Measurements from ENCODE around the gene SPO11. TPM values are rescaled to one million over a fixed set of nuclear protein-coding genes. Genes with fewer than 3 reads are reported as not detected.

SPO11 gene
- total and polyA plus RNA-seq, 9 of the 15 experiments (the other 6 are each of a cell fraction or from before 2014, with no cell fraction given) = not detected

GRCh38 chr20:57351042-57351783 lies 21.6 kb downstream of the SPO11 start, which contains the start of gene RAE1 (continued):
- TF ChIP-seq RBFOX2 (IDR thresholded peaks at IDR 0.05; ENCODE audit: low read depth, low read length) = peak; percentile 91
- no peak for TF ChIP-seq SAFB2 (IDR thresholded peaks at IDR 0.05; ENCODE audit: borderline replicate concordance, low read depth, low read length, severe bottlenecking)
- peak; percentile 90 for TF ChIP-seq MTA1 (IDR thresholded peaks at IDR 0.05; ENCODE audit: borderline replicate concordance)
- TF ChIP-seq CREB1 (IDR thresholded peaks at IDR 0.05) = peak; percentile 74
- peak; percentile 34; the same call in 1 of the 2 replicates for TF ChIP-seq CREB1 (CRISPR knock-in tag; IDR thresholded peaks at IDR 0.05)
- TF ChIP-seq CBX1 (IDR thresholded peaks at IDR 0.05; ENCODE audit: low read depth) = no peak
- TF ChIP-seq, protein P1, sequence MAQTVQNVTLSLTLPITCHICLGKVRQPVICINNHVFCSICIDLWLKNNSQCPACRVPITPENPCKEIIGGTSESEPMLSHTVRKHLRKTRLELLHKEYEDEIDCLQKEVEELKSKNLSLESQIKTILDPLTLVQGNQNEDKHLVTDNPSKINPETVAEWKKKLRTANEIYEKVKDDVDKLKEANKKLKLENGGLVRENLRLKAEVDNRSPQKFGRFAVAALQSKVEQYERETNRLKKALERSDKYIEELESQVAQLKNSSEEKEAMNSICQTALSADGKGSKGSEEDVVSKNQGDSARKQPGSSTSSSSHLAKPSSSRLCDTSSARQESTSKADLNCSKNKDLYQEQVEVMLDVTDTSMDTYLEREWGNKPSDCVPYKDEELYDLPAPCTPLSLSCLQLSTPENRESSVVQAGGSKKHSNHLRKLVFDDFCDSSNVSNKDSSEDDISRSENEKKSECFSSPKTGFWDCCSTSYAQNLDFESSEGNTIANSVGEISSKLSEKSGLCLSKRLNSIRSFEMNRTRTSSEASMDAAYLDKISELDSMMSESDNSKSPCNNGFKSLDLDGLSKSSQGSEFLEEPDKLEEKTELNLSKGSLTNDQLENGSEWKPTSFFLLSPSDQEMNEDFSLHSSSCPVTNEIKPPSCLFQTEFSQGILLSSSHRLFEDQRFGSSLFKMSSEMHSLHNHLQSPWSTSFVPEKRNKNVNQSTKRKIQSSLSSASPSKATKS (CRISPR knock-in tag; IDR thresholded peaks at IDR 0.05) = no peak
- TF ChIP-seq RBBP5 (IDR thresholded peaks at IDR 0.05; ENCODE audit: borderline replicate concordance, insufficient read depth, low read length, poor library complexity, severe bottlenecking) = peak; percentile 92
- peak; percentile 92 for TF ChIP-seq MAX (CRISPR knock-in tag; IDR thresholded peaks at IDR 0.05)
- peak; percentile 39; the same call in 1 of the 2 replicates for TF ChIP-seq KAT8 (IDR thresholded peaks at IDR 0.05; ENCODE audit: low read depth)
- TF ChIP-seq ATF1 (CRISPR knock-in tag; IDR thresholded peaks at IDR 0.05) = peak; percentile 36; the same call in 1 of the 2 replicates
- TF ChIP-seq ATF1 (tag; IDR thresholded peaks at IDR 0.05) = peak; percentile 86
- 0 out of 2 replicates have a peak, but pooled peaks have one; percentile 29 for TF ChIP-seq LCOR (CRISPR knock-in tag; IDR thresholded peaks at IDR 0.05)
- TF ChIP-seq, protein P2, sequence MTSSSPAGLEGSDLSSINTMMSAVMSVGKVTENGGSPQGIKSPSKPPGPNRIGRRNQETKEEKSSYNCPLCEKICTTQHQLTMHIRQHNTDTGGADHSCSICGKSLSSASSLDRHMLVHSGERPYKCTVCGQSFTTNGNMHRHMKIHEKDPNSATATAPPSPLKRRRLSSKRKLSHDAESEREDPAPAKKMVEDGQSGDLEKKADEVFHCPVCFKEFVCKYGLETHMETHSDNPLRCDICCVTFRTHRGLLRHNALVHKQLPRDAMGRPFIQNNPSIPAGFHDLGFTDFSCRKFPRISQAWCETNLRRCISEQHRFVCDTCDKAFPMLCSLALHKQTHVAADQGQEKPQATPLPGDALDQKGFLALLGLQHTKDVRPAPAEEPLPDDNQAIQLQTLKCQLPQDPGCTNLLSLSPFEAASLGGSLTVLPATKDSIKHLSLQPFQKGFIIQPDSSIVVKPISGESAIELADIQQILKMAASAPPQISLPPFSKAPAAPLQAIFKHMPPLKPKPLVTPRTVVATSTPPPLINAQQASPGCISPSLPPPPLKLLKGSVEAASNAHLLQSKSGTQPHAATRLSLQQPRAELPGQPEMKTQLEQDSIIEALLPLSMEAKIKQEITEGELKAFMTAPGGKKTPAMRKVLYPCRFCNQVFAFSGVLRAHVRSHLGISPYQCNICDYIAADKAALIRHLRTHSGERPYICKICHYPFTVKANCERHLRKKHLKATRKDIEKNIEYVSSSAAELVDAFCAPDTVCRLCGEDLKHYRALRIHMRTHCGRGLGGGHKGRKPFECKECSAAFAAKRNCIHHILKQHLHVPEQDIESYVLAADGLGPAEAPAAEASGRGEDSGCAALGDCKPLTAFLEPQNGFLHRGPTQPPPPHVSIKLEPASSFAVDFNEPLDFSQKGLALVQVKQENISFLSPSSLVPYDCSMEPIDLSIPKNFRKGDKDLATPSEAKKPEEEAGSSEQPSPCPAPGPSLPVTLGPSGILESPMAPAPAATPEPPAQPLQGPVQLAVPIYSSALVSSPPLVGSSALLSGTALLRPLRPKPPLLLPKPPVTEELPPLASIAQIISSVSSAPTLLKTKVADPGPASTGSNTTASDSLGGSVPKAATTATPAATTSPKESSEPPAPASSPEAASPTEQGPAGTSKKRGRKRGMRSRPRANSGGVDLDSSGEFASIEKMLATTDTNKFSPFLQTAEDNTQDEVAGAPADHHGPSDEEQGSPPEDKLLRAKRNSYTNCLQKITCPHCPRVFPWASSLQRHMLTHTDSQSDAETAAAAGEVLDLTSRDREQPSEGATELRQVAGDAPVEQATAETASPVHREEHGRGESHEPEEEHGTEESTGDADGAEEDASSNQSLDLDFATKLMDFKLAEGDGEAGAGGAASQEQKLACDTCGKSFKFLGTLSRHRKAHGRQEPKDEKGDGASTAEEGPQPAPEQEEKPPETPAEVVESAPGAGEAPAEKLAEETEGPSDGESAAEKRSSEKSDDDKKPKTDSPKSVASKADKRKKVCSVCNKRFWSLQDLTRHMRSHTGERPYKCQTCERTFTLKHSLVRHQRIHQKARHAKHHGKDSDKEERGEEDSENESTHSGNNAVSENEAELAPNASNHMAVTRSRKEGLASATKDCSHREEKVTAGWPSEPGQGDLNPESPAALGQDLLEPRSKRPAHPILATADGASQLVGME (CRISPR knock-in tag; IDR thresholded peaks at IDR 0.05) = 0 out of 2 replicates have a peak, but pooled peaks have one; percentile 7
- TF ChIP-seq, protein P3, sequence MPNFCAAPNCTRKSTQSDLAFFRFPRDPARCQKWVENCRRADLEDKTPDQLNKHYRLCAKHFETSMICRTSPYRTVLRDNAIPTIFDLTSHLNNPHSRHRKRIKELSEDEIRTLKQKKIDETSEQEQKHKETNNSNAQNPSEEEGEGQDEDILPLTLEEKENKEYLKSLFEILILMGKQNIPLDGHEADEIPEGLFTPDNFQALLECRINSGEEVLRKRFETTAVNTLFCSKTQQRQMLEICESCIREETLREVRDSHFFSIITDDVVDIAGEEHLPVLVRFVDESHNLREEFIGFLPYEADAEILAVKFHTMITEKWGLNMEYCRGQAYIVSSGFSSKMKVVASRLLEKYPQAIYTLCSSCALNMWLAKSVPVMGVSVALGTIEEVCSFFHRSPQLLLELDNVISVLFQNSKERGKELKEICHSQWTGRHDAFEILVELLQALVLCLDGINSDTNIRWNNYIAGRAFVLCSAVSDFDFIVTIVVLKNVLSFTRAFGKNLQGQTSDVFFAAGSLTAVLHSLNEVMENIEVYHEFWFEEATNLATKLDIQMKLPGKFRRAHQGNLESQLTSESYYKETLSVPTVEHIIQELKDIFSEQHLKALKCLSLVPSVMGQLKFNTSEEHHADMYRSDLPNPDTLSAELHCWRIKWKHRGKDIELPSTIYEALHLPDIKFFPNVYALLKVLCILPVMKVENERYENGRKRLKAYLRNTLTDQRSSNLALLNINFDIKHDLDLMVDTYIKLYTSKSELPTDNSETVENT (CRISPR knock-in tag; IDR thresholded peaks at IDR 0.05) = peak; percentile 61; the same call in 1 of the 2 replicates
- TF ChIP-seq HNRNPLL (IDR thresholded peaks at IDR 0.05; ENCODE audit: low read depth, low read length, poor library complexity, severe bottlenecking) = peak; percentile 70
- TF ChIP-seq ZKSCAN1 (IDR thresholded peaks at IDR 0.05; ENCODE audit: low read depth, low read length) = no peak
